ENCODE results near the gene ARID5B.
A peak's percentile ranks its signal among the peaks of the same experiment; 100 is the strongest.

Gene ARID5B

DNA sequence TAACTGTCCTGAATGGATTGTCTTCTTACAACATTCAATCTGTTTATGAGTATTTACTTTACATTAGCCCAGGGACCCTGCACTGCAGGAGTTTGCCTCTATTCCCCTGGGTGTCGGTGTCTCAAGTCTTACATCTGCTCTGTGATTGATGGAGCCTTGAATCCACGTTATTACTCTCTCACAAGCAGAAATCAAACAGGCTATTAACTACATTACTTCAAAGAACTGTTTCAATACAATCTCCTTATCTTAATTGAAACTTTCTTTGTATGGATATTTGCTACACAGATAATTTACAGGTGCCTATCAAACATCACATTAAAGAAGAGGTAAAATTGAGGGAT, 3.1 kb upstream of the ARID5B start:
- ChIA-PET CTCF (interaction anchor here (0.6 to 1.2 kb wide), 9 partner anchors 12 to 1033 kb away, joined by 3 to 5 read pairs (median 3); no protein-coding TSS in a partner anchor), POLR2A (no interaction called here)
- TF ChIP-seq ZNF501 (tag by site-specific recombination; IDR thresholded peaks at IDR 0.05) (no peak), KLF17 (tag by site-specific recombination; IDR thresholded peaks at IDR 0.05) (no peak), MEIS1 (CRISPR knock-in tag; IDR thresholded peaks at IDR 0.05; ENCODE audit: borderline replicate concordance) (no peak), GLI2 (tag by site-specific recombination; IDR thresholded peaks at IDR 0.05; ENCODE audit: borderline replicate concordance, low read depth) (peak; percentile 88), FEZF1 (tag by site-specific recombination; IDR thresholded peaks at IDR 0.05) (peak; percentile 85), ZNF701 (tag by site-specific recombination; IDR thresholded peaks at IDR 0.05) (no peak), ZBTB49 (tag by site-specific recombination; IDR thresholded peaks at IDR 0.05; ENCODE audit: low read depth) (no peak), ZNF274 (IDR thresholded peaks at IDR 0.05; ENCODE audit: low read length) (no peak), ZNF274 (tag by site-specific recombination; IDR thresholded peaks at IDR 0.05; ENCODE audit: borderline replicate concordance) (no peak), ZNF354C (tag by site-specific recombination; IDR thresholded peaks at IDR 0.05; ENCODE audit: borderline replicate concordance, low read depth) (no peak), RBAK (tag by site-specific recombination; IDR thresholded peaks at IDR 0.05) (no peak), ZNF155 (tag by site-specific recombination; IDR thresholded peaks at IDR 0.05) (no peak), ZNF585B (tag by site-specific recombination; IDR thresholded peaks at IDR 0.05) (no peak), ZNF302 (tag by site-specific recombination; IDR thresholded peaks at IDR 0.05; ENCODE audit: low read depth) (no peak), ZNF114 (tag by site-specific recombination; IDR thresholded peaks at IDR 0.05) (no peak), ZIC2 (tag by site-specific recombination; IDR thresholded peaks at IDR 0.05) (peak; percentile 74), GLI4 (tag by site-specific recombination; IDR thresholded peaks at IDR 0.05) (no peak), ZNF473 (tag by site-specific recombination; IDR thresholded peaks at IDR 0.05) (no peak), ZNF561 (tag by site-specific recombination; IDR thresholded peaks at IDR 0.05; ENCODE audit: borderline replicate concordance) (peak; percentile 24; the same call in 1 of the 2 replicates), MYNN (tag by site-specific recombination; IDR thresholded peaks at IDR 0.05; ENCODE audit: borderline replicate concordance) (no peak), ZNF660 (tag by site-specific recombination; IDR thresholded peaks at IDR 0.05) (no peak), SETDB1 (IDR thresholded peaks at IDR 0.05; ENCODE audit: insufficient read length, low read length) (no peak), BCL11B (tag by site-specific recombination; IDR thresholded peaks at IDR 0.05; ENCODE audit: low read depth) (no peak), ZNF398 (tag by site-specific recombination; IDR thresholded peaks at IDR 0.05) (no peak), HOXD13 (CRISPR knock-in tag; IDR thresholded peaks at IDR 0.05; ENCODE audit: borderline replicate concordance) (no peak)
- TF ChIP-seq, protein P1, sequence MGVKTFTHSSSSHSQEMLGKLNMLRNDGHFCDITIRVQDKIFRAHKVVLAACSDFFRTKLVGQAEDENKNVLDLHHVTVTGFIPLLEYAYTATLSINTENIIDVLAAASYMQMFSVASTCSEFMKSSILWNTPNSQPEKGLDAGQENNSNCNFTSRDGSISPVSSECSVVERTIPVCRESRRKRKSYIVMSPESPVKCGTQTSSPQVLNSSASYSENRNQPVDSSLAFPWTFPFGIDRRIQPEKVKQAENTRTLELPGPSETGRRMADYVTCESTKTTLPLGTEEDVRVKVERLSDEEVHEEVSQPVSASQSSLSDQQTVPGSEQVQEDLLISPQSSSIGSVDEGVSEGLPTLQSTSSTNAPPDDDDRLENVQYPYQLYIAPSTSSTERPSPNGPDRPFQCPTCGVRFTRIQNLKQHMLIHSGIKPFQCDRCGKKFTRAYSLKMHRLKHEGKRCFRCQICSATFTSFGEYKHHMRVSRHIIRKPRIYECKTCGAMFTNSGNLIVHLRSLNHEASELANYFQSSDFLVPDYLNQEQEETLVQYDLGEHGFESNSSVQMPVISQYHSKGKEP (tag by site-specific recombination; IDR thresholded peaks at IDR 0.05) = peak; percentile 90
- TF ChIP-seq, protein P2, sequence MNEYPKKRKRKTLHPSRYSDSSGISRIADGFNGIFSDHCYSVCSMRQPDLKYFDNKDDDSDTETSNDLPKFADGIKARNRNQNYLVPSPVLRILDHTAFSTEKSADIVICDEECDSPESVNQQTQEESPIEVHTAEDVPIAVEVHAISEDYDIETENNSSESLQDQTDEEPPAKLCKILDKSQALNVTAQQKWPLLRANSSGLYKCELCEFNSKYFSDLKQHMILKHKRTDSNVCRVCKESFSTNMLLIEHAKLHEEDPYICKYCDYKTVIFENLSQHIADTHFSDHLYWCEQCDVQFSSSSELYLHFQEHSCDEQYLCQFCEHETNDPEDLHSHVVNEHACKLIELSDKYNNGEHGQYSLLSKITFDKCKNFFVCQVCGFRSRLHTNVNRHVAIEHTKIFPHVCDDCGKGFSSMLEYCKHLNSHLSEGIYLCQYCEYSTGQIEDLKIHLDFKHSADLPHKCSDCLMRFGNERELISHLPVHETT (tag by site-specific recombination; IDR thresholded peaks at IDR 0.05) = peak; percentile 75
- TF ChIP-seq, protein P3, sequence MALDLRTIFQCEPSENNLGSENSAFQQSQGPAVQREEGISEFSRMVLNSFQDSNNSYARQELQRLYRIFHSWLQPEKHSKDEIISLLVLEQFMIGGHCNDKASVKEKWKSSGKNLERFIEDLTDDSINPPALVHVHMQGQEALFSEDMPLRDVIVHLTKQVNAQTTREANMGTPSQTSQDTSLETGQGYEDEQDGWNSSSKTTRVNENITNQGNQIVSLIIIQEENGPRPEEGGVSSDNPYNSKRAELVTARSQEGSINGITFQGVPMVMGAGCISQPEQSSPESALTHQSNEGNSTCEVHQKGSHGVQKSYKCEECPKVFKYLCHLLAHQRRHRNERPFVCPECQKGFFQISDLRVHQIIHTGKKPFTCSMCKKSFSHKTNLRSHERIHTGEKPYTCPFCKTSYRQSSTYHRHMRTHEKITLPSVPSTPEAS (tag by site-specific recombination; IDR thresholded peaks at IDR 0.05) = no peak
- TF ChIP-seq, protein P4, sequence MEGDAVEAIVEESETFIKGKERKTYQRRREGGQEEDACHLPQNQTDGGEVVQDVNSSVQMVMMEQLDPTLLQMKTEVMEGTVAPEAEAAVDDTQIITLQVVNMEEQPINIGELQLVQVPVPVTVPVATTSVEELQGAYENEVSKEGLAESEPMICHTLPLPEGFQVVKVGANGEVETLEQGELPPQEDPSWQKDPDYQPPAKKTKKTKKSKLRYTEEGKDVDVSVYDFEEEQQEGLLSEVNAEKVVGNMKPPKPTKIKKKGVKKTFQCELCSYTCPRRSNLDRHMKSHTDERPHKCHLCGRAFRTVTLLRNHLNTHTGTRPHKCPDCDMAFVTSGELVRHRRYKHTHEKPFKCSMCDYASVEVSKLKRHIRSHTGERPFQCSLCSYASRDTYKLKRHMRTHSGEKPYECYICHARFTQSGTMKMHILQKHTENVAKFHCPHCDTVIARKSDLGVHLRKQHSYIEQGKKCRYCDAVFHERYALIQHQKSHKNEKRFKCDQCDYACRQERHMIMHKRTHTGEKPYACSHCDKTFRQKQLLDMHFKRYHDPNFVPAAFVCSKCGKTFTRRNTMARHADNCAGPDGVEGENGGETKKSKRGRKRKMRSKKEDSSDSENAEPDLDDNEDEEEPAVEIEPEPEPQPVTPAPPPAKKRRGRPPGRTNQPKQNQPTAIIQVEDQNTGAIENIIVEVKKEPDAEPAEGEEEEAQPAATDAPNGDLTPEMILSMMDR (tag by site-specific recombination; IDR thresholded peaks at IDR 0.05) = no peak

More for the DNA sequence above, 3.1 kb upstream of the ARID5B start:
- Histone ChIP-seq H3K4me1 (ENCODE audit: control insufficient read depth, insufficient read depth, low read length) (peaks cover 13% of the 10 kb centered on the region), H3K9me3 (ENCODE audit: control insufficient read depth, insufficient read depth, low read depth, low read length) (no peaks in the 10 kb centered on the region), H3K4me3 (ENCODE audit: low read depth, low read length) (no peak overlapping the region), H3K36me3 (ENCODE audit: control insufficient read depth in 2 of 2, insufficient read depth in 1 of 2, low read length in 2 of 2) (no peaks in the 10 kb centered on the region), H3K27ac (ENCODE audit: extremely low read depth, low read depth, low read length) (peak overlapping the region; percentile 100)

All from HEK293 (cell line).